NT2/D1 (cell line): ENCODE measurements around the gene NR2E1.
A peak's percentile ranks its signal among the peaks of the same experiment; 100 is the strongest.

Experiments used
- DNase-seq: peaks from one replicate; pipeline ENCODE4 v3.0.0-alpha.2; 2011; ENCODE audit warnings: low read depth, low spot score
- H3K27me3 ChIP-seq: 2 replicates; pipeline ENCODE4 v1.6.0; 2011; ENCODE audit warnings: mild to moderate bottlenecking; ENCODE audit not compliant: insufficient read length, insufficient read depth
- H3K36me3 ChIP-seq: 2 replicates; pipeline ENCODE4 v1.6.1; 2011; ENCODE audit warnings: mild to moderate bottlenecking, low read length, mixed read lengths; ENCODE audit not compliant: insufficient read depth, insufficient read length
- H3K4me1 ChIP-seq: 2 replicates; pipeline ENCODE4 v1.5.1; 2011; ENCODE audit not compliant: insufficient read depth, insufficient read length
- H3K4me3 ChIP-seq: 2 replicates; pipeline ENCODE4 v1.5.1; 2011; ENCODE audit warnings: low read depth; ENCODE audit not compliant: insufficient read length
- H3K9ac ChIP-seq: 2 replicates; pipeline ENCODE4 v1.6.0; 2011; ENCODE audit warnings: low read depth; ENCODE audit not compliant: insufficient read length
- H3K9me3 ChIP-seq: 2 replicates; pipeline ENCODE4 v1.5.1; 2011; ENCODE audit warnings: mild to moderate bottlenecking, low read length; ENCODE audit not compliant: insufficient read depth
- SUZ12 ChIP-seq: IDR thresholded peaks from 2 replicates; pipeline ENCODE4 v1.6.1; 2011; ENCODE audit not compliant: insufficient read length, insufficient read depth; ENCODE audit errors: extremely low read depth
- YY1 ChIP-seq: IDR thresholded peaks from 2 replicates; pipeline ENCODE4 v1.6.1; 2011; ENCODE audit not compliant: insufficient read length, insufficient read depth
- ZNF274 ChIP-seq: IDR thresholded peaks from 2 replicates; pipeline ENCODE4 v1.6.1; 2011; ENCODE audit warnings: mild to moderate bottlenecking, low read depth, low read length

The NR2E1 gene

DNA sequence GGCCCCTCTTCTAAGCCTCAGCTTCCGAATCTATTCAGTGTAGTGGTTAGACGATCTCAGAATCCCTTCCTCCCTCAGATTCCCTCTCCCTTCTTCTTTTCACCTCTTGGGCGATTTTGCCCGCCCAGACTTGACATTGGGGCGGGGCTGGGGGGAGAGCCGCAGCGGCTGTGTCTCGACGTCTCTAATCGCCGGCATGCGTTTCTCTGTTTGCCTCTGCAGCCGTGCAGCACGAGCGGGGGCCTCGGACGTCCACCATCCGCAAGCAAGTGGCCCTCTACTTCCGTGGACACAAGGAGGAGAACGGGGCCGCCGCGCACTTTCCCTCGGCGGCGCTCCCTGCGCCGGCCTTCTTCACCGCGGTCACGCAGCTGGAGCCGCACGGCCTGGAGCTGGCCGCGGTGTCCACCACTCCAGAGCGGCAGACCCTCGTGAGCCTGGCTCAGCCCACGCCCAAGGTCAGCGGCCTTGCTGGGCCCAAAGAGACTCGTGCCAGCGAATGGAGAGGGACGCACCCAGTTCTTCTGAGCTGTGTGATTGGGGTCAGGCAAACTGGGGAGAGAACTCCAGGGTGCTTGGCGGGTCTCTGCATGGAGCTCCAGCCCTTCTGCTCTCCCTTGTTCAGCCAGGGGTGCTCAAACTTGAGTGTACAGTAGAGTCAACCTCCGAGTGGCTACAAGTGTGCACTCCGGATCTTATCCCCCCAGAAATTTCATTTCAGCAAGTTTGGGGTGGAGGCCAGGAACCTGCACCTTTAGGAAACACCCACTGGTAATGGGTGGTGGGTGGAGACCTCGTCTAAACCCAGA, 10.7 kb downstream of the NR2E1 start:
- Histone ChIP-seq H3K9ac (no peak overlapping the region), H3K4me3 (peak overlapping the region; percentile 32), H3K4me1 (peaks cover 2% of the 10 kb centered on the region), H3K36me3 (no peaks in the 10 kb centered on the region), H3K27me3 (peaks cover 74% of the 10 kb centered on the region), H3K9me3 (no peaks in the 10 kb centered on the region)
- no peak for DNase-seq
- TF ChIP-seq SUZ12 (peak; percentile 90), ZNF274 (no peak), YY1 (no peak)

DNA sequence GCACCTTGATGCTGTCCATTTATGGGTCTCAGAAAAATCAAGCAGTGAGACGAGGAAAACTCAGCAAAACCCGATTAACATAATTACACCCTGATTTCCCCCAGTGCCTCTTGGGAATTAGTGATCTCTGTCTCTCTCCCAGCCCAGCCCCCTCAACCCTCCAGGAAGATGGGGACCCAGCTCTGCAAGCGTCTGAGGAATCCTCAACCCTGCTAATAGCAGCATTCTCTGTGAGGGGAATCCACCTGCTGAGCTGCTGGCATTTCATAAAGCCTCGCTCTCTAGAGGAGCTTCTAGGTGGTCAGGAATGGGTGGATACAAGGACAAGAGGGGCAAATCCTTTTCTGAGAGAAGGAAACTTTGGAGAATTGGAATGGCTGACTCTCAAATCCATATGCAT, 13.9 kb downstream of the NR2E1 start:
- no peak overlapping the region for H3K9ac ChIP-seq
- peaks cover 2% of the 10 kb centered on the region for H3K4me1 ChIP-seq
- no peak for DNase-seq
- no peaks in the 10 kb centered on the region for H3K9me3 ChIP-seq
- peaks cover 42% of the 10 kb centered on the region for H3K27me3 ChIP-seq
- no peaks in the 10 kb centered on the region for H3K36me3 ChIP-seq
- no peak overlapping the region for H3K4me3 ChIP-seq
- TF ChIP-seq YY1 (no peak), SUZ12 (no peak), ZNF274 (no peak)

DNA sequence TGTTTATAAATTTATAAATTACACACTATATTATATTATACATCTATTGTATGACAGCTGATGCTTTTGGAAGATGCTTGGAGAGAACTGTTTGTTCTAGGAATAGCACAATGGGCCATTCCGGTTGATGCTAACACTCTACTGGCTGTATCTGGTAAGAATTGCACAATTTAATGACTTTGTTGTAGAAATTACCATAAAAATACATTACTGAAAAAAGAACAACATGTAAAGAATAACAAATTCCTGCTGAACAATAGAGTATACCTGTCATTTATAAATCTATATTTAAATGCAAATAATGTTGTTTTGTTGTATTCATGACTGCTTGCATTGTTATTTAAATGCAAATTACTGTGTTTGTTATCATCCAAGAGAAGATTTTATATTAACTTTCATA, 14.4 kb downstream of the NR2E1 start:
- H3K27me3 ChIP-seq: peaks cover 36% of the 10 kb centered on the region
- H3K9ac ChIP-seq: no peak overlapping the region
- H3K9me3 ChIP-seq: no peaks in the 10 kb centered on the region
- H3K4me3 ChIP-seq: no peak overlapping the region
- H3K36me3 ChIP-seq: no peaks in the 10 kb centered on the region
- no peak for DNase-seq
- peaks cover under 1% of the 10 kb centered on the region for H3K4me1 ChIP-seq
- no peak for TF ChIP-seq YY1
- no peak for TF ChIP-seq SUZ12
- TF ChIP-seq ZNF274: no peak

DNA sequence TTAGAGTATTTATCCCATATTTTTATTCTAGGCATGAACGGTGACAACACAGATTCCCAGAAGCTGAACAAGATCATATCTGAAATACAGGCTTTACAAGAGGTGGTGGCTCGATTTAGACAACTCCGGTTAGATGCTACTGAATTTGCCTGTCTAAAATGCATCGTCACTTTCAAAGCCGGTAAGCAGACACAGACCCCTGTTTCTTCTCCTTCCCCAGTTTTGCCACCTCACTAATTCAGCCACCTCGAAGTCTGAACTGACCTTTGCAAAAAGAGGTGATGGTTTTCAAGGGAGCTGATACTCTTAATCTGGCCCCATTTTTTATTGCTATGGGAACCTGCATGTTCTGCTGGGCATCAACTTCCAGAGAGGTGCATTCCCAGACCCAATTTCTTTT, 15.0 kb downstream of the NR2E1 start:
- no peak for TF ChIP-seq YY1
- no peak for TF ChIP-seq ZNF274
- TF ChIP-seq SUZ12: no peak
- Histone ChIP-seq H3K36me3 (no peaks in the 10 kb centered on the region), H3K9ac (no peak overlapping the region), H3K9me3 (no peaks in the 10 kb centered on the region), H3K4me1 (no peaks in the 10 kb centered on the region), H3K27me3 (peaks cover 31% of the 10 kb centered on the region), H3K4me3 (no peak overlapping the region)
- DNase-seq: no peak

DNA sequence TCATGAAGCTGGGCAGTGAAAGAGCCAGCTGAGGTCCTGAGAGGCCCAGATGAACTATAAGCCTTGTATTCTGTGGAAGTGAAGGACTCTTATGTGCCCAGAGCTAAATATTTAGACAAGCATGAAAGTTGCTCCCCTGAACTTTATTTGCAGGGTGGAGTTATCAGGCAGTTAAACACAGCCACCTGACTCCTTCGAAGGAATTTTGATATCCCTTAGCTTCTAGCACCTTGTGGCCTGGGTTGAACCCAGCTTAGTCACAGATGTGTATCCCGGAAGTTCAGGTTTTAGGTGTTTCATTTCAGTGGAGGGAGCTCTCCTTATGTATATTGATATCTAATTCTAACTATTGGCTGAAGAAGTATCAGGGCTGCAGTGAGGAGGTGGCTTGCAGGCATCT, 20.4 kb downstream of the NR2E1 start:
- H3K27me3 ChIP-seq: no peaks in the 10 kb centered on the region
- no peaks in the 10 kb centered on the region for H3K9me3 ChIP-seq
- DNase-seq: no peak
- no peaks in the 10 kb centered on the region for H3K4me1 ChIP-seq
- H3K4me3 ChIP-seq: no peak overlapping the region
- no peak overlapping the region for H3K9ac ChIP-seq
- TF ChIP-seq ZNF274: no peak
- TF ChIP-seq SUZ12: no peak
- TF ChIP-seq YY1: no peak
- H3K36me3 ChIP-seq: no peaks in the 10 kb centered on the region

DNA sequence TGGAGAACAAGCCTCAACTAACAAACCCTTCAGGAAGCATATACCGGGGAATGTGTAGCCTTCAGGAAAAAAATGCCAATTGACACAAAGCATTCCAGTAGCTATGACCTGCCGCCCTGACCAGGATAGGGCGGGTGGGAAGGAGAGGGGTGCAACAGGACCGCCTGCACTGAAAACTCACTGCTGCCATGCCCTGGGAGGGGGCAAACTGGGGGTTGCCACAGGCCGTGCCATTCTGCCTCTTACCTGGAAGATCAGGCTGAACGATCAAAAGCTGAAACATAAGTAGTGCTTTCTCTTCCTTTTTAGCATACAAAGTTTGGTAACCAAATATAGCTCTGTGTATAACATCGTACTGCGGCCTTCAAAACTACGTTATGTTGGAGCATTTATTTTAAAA, 21.7 kb downstream of the NR2E1 start:
- no peak overlapping the region for H3K4me3 ChIP-seq
- no peak for DNase-seq
- TF ChIP-seq ZNF274 (no peak), SUZ12 (no peak), YY1 (no peak)
- no peaks in the 10 kb centered on the region for H3K27me3 ChIP-seq
- H3K9ac ChIP-seq: no peak overlapping the region
- no peaks in the 10 kb centered on the region for H3K4me1 ChIP-seq
- H3K36me3 ChIP-seq: no peaks in the 10 kb centered on the region
- no peaks in the 10 kb centered on the region for H3K9me3 ChIP-seq

DNA sequence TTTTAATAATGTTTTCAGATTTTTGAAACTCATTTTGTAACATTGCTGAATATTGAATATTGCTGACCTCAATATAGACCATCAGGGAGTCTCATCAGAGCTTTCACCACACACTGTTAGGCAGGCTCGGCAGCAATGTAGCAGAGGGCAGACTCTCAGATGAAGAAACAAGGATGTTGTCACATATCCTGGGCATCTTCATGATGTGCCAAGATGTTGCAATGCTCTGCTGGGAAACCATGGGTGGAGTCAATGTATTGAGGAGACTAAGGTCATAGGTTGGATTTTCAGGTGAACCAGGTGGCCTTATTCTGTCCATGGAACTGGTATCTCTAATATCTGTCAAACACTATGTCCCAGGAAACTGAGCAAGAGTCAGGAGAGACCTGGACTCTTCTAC, 27.3 kb downstream of the NR2E1 start:
- no peak for DNase-seq
- no peak for TF ChIP-seq ZNF274
- no peak for TF ChIP-seq YY1
- Histone ChIP-seq H3K4me3 (no peak overlapping the region), H3K4me1 (no peaks in the 10 kb centered on the region), H3K27me3 (no peaks in the 10 kb centered on the region), H3K9me3 (no peaks in the 10 kb centered on the region), H3K36me3 (no peaks in the 10 kb centered on the region), H3K9ac (no peak overlapping the region)
